ENCODE data around the gene SLC44A1. TPM values are rescaled to one million over a fixed set of nuclear protein-coding genes. Genes with fewer than 3 reads are reported as not detected.

Gene SLC44A1
- total and polyA plus RNA-seq, 10 of the 15 experiments (the other 5 are each of a cell fraction or from before 2014, with no cell fraction given) = 2.4 to 21.2 (median 12.4) TPM

DNA sequence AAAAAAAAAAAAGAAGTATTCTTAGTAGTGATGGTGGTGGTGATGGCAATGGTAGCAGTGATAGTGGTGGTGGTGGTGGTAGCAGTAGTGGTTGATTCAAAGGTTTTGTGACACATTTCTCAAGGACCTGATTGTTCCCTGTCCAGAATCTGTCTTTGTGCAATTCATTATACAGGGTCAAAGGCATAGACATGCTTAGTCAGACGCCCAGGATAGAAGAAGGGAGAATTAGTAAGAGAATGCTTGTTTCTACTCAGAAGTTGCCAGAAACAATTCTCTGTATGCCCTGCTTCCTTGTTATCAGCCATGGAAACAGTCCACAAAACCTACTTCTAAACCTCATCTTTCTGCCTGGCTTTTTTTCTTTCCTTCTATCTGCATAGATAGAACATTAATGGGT, 89.4 kb downstream of the SLC44A1 start:
- ChIA-PET RAD21 (ENCODE audit: unreplicated experiment) (interaction anchor here (0.5 kb wide), 1 partner anchor 82 kb away, joined by 4 read pairs; no protein-coding TSS in a partner anchor), POLR2A (no interaction called here), SMC1A (ENCODE audit: uncharacterized antibody, unreplicated experiment) (no interaction called here), CTCF (interaction anchor here (0.7 kb wide), 1 partner anchor 15 kb away, joined by 3 read pairs; no protein-coding TSS in a partner anchor)
- Histone ChIP-seq H2AFZ (ENCODE audit: control insufficient read depth, low read depth, low read length) (no peak overlapping the region), H3K79me2 (ENCODE audit: control insufficient read depth, insufficient read depth, low read length) (no peaks in the 10 kb centered on the region), H3K27ac (ENCODE audit: control insufficient read depth, insufficient read depth) (no peak overlapping the region), H3K4me1 (ENCODE audit: control insufficient read depth, insufficient read depth, low read length) (0 out of 2 replicates have a peak, but pooled peaks cover 6% of the 10 kb centered on the region), H3K4me2 (ENCODE audit: control insufficient read depth, insufficient read depth) (no peak overlapping the region), H4K20me1 (ENCODE audit: control insufficient read depth, insufficient read depth) (no peaks in the 10 kb centered on the region), H3K27me3 (replicated peaks in 1 of 2; ENCODE audit: control insufficient read depth in 2 of 2, insufficient read depth in 2 of 2, low read length in 1 of 2) (no peaks in the 10 kb centered on the region), H3K9ac (ENCODE audit: control insufficient read depth, insufficient read depth, low read length) (no peak overlapping the region), H3K36me3 (ENCODE audit: control insufficient read depth in 2 of 2, insufficient read depth in 2 of 2, low read length in 1 of 2) (no peaks in the 10 kb centered on the region), H3K4me3 (no peak overlapping the region), H3K9me3 (replicated peaks; ENCODE audit: control insufficient read depth, insufficient read depth, low read length) (no peaks in the 10 kb centered on the region)
- no peak for DNase-seq (ENCODE audit: low read depth, low spot score)
- no TSS peak for BruUV-seq (replicated peaks)
- TF ChIP-seq STAT3 (IDR thresholded peaks at IDR 0.05; ENCODE audit: low read depth, low read length) (no peak), TCF12 (IDR thresholded peaks at IDR 0.05; ENCODE audit: low read depth, low read length) (no peak), ZBED1 (IDR thresholded peaks at IDR 0.05; ENCODE audit: borderline replicate concordance) (no peak), EZH2 (IDR thresholded peaks at IDR 0.05; ENCODE audit: borderline replicate concordance, control insufficient read depth, low read depth, low read length) (no peak), WRNIP1 (IDR thresholded peaks at IDR 0.05; ENCODE audit: borderline replicate concordance, low read depth, low read length) (no peak), NFYA (IDR thresholded peaks at IDR 0.05; ENCODE audit: borderline replicate concordance, low read depth, low read length) (no peak), HDAC2 (IDR thresholded peaks at IDR 0.05) (no peak), ZNF24 (IDR thresholded peaks at IDR 0.05) (no peak), RCOR1 (conservative IDR thresholded peaks at IDR 0.05; ENCODE audit: low read depth, low read length) (no peak), HCFC1 (IDR thresholded peaks at IDR 0.05; ENCODE audit: low read length) (no peak), POLR2AphosphoS2 (IDR thresholded peaks at IDR 0.05; ENCODE audit: low read depth, low read length) (no peak), MTA2 (IDR thresholded peaks at IDR 0.05; ENCODE audit: low read depth) (no peak), HDAC6 (IDR thresholded peaks at IDR 0.05; ENCODE audit: unreplicated experiment) (no peak), ZBTB40 (IDR thresholded peaks at IDR 0.05; ENCODE audit: borderline replicate concordance) (no peak), IRF5 (IDR thresholded peaks at IDR 0.05; ENCODE audit: borderline replicate concordance) (no peak), ZBTB33 (IDR thresholded peaks at IDR 0.05) (no peak), ZNF384 (IDR thresholded peaks at IDR 0.05; ENCODE audit: borderline replicate concordance, low read depth, low read length) (no peak)
- TF ChIP-seq, protein P1, sequence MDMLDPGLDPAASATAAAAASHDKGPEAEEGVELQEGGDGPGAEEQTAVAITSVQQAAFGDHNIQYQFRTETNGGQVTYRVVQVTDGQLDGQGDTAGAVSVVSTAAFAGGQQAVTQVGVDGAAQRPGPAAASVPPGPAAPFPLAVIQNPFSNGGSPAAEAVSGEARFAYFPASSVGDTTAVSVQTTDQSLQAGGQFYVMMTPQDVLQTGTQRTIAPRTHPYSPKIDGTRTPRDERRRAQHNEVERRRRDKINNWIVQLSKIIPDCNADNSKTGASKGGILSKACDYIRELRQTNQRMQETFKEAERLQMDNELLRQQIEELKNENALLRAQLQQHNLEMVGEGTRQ (IDR thresholded peaks at IDR 0.05; ENCODE audit: borderline replicate concordance, low read depth, low read length) = no peak
- intact Hi-C loops (cut with micrococcal nuclease; ENCODE audit: unreplicated experiment) = no loop called here
- no peak for ATAC-seq
- WGBS (ENCODE audit: insufficient coverage, insufficient replicate concordance, low lambda C conversion rate, missing lambda C conversion rate) = 92% methylated on average over 1 of the region's 1 CpG
- FAIRE-seq = no peak
- in situ Hi-C loops (cut with MboI) = no loop called here

Data from GM12878 (cell line).